Vagina (tissue), 2 donors: ENCODE measurements around the gene CSTF1.

Experiments used
- POLR2A ChIP-seq, 2 donors: fragments of 450-650 bp; IDR thresholded peaks; one replicate each; pipeline ENCODE4 v1.6.1; 2017; ENCODE audit warnings: antibody characterized with exemption in 2 of 2, mild to moderate bottlenecking in 2 of 2, moderate library complexity in 2 of 2
- POLR2AphosphoS5 ChIP-seq, 2 donors: sonication (generic); formaldehyde crosslinking; IDR thresholded peaks; one replicate each; pipeline ENCODE4 v1.9.0; 2017; ENCODE audit warnings: antibody characterized with exemption in 2 of 2, mild to moderate bottlenecking in 2 of 2, low read depth in 1 of 2; ENCODE audit not compliant: insufficient read depth in 1 of 2
- TF ChIP-seq, protein P1 (sequence below), 3 experiments: fragments of 450-650 bp in 2 of 3; fragments of 200-600 bp in 1 of 3; sonication (generic) in 1 of 3; IDR thresholded peaks; one replicate each; pipeline ENCODE4 v1.5.1; 2017 to 2019; ENCODE audit warnings: antibody characterized with exemption in 3 of 3, mild to moderate bottlenecking in 2 of 3, moderate library complexity in 2 of 3

DNA sequence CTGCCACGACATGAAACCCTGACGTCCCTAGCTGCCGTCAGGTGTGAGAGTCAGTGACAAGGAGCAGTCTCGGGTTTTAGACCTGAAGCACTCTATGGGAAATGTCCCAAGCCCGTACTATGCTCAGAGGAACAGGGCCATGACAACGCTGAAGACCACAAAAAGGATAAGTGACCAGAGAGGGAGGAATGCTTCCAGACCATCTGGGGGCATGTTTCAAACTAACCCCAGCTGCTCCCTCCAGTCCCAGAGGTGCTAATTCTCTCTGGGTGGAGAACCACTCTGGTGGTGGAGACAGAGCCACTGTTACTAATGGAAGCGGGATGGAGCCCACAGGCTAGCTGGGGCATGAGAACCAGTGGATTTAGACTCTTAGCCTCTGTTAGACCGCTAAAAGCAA is 9.1 kb upstream of the CSTF1 start:
- TF ChIP-seq, protein P1, sequence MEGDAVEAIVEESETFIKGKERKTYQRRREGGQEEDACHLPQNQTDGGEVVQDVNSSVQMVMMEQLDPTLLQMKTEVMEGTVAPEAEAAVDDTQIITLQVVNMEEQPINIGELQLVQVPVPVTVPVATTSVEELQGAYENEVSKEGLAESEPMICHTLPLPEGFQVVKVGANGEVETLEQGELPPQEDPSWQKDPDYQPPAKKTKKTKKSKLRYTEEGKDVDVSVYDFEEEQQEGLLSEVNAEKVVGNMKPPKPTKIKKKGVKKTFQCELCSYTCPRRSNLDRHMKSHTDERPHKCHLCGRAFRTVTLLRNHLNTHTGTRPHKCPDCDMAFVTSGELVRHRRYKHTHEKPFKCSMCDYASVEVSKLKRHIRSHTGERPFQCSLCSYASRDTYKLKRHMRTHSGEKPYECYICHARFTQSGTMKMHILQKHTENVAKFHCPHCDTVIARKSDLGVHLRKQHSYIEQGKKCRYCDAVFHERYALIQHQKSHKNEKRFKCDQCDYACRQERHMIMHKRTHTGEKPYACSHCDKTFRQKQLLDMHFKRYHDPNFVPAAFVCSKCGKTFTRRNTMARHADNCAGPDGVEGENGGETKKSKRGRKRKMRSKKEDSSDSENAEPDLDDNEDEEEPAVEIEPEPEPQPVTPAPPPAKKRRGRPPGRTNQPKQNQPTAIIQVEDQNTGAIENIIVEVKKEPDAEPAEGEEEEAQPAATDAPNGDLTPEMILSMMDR (IDR thresholded peaks at IDR 0.05): no peak
- TF ChIP-seq POLR2A (IDR thresholded peaks at IDR 0.05) (no peak), POLR2AphosphoS5 (IDR thresholded peaks at IDR 0.05; ENCODE audit: insufficient read depth in 1 of 2, low read depth in 1 of 2) (no peak)
